Measurements from ENCODE around the gene SCYL3.

The SCYL3 gene

GRCh38 chr1:169858467-169858866 lies 35.2 kb downstream of the SCYL3 start:
- Histone ChIP-seq H3K36me3 (ENCODE audit: control insufficient read depth in 1 of 2, insufficient read depth in 2 of 2, low read length in 2 of 2) (peaks cover 37 to 83% of the 10 kb centered on the region in 2 donors), H3K9ac (ENCODE audit: low read depth in 1 of 2, low read length in 2 of 2) (no peak overlapping the region), H3K27ac (ENCODE audit: low read depth, low read length) (no peak overlapping the region), H3K27me3 (ENCODE audit: control insufficient read depth in 1 of 2, insufficient read depth in 2 of 2, low read length in 2 of 2) (no peaks in the 10 kb centered on the region), H3K9me3 (ENCODE audit: control insufficient read depth in 1 of 2, low read length in 2 of 2) (no peaks in the 10 kb centered on the region), H3K4me1 (ENCODE audit: control insufficient read depth in 1 of 2, insufficient read depth in 2 of 2, low read length in 2 of 2) (no peaks in the 10 kb centered on the region), H3K4me3 (ENCODE audit: low read depth in 1 of 2, low read length in 2 of 2) (no peak overlapping the region)

- Histone ChIP-seq H3K27ac (ENCODE audit: low read depth, low read length) (no peak overlapping the region), H3K27me3 (ENCODE audit: control insufficient read depth in 1 of 2, insufficient read depth in 2 of 2, low read length in 2 of 2) (no peaks in the 10 kb centered on the region), H3K36me3 (ENCODE audit: control insufficient read depth in 1 of 2, insufficient read depth in 2 of 2, low read length in 2 of 2) (peaks cover 40 to 80% of the 10 kb centered on the region in 2 donors)
Observed at GRCh38 chr1:169853341-169853740, 40.4 kb downstream of the SCYL3 start.

DNA sequence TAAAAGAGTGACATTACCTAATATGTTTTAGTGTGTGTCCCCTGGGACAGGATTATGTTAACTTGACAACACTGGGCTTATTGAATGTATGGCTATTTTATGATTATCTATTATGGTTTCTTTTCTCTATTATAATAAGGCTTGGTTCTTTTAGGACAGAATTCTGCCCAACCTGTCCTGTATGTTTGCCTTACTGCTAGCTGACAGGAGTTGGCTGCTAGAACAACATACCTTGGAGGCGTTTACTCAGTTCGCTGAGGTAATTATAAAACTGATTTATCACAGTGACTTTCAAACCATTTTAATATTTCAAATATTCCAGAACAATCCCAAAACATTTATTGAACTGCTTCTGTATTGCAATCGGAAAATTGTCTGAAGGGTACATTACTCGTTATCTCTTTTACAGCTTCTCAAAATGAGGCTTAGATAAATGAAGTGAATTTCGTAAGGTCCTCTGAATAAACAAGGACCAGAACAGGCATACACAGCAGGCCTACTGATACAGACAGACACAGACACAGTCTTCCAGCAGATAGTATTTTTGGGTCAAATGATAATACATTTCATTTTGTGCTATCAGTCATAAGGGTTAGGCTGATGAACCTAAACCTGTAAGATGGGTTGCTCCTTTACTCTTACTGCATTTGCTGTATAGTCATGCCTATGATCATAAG lies 44.2 kb downstream of the SCYL3 start:
- Histone ChIP-seq H3K4me1 (ENCODE audit: control insufficient read depth in 1 of 2, insufficient read depth in 2 of 2, low read length in 2 of 2) (no peaks in the 10 kb centered on the region), H3K27ac (ENCODE audit: low read depth, low read length) (no peak overlapping the region), H3K9ac (ENCODE audit: low read depth in 1 of 2, low read length in 2 of 2) (no peak overlapping the region), H3K4me3 (ENCODE audit: low read depth in 1 of 2, low read length in 2 of 2) (no peak overlapping the region), H3K9me3 (ENCODE audit: control insufficient read depth in 1 of 2, low read length in 2 of 2) (no peaks in the 10 kb centered on the region), H3K36me3 (ENCODE audit: control insufficient read depth in 1 of 2, insufficient read depth in 2 of 2, low read length in 2 of 2) (peaks cover 42 to 75% of the 10 kb centered on the region in 2 donors), H3K27me3 (ENCODE audit: control insufficient read depth in 1 of 2, insufficient read depth in 2 of 2, low read length in 2 of 2) (no peaks in the 10 kb centered on the region)

More at GRCh38 chr1:169853341-169853740, 40.4 kb downstream of the SCYL3 start:
- H3K4me3 ChIP-seq (ENCODE audit: low read depth in 1 of 2, low read length in 2 of 2): no peak overlapping the region
- no peaks in the 10 kb centered on the region for H3K4me1 ChIP-seq (ENCODE audit: control insufficient read depth in 1 of 2, insufficient read depth in 2 of 2, low read length in 2 of 2)
- no peaks in the 10 kb centered on the region for H3K9me3 ChIP-seq (ENCODE audit: control insufficient read depth in 1 of 2, low read length in 2 of 2)
- no peak overlapping the region for H3K9ac ChIP-seq (ENCODE audit: low read depth in 1 of 2, low read length in 2 of 2)

DNA sequence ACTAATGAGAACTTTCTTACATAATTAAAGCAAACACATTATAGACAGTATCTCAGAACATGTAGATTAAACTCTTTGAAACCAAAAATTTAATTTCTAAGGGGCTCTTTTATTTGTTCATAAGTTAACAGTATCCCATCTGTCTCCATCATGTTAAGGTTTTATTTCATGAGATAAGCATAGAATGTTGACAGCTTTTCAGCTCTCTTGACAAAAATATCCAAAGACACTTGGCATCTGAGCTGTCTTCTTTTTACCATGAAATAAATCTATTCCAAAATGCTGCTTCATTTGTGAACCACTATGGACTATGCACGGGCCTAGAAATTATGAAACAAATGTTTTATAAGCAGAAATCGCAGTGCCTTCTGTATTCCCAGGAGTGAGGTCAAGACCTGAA lies 45.2 kb downstream of the SCYL3 start:
- H3K4me1 ChIP-seq (ENCODE audit: control insufficient read depth in 1 of 2, insufficient read depth in 2 of 2, low read length in 2 of 2): no peaks in the 10 kb centered on the region
- no peaks in the 10 kb centered on the region for H3K27me3 ChIP-seq (ENCODE audit: control insufficient read depth in 1 of 2, insufficient read depth in 2 of 2, low read length in 2 of 2)
- no peaks in the 10 kb centered on the region for H3K9me3 ChIP-seq (ENCODE audit: control insufficient read depth in 1 of 2, low read length in 2 of 2)
- H3K4me3 ChIP-seq (ENCODE audit: low read depth in 1 of 2, low read length in 2 of 2): no peak overlapping the region
- H3K27ac ChIP-seq (ENCODE audit: low read depth, low read length): no peak overlapping the region
- peaks cover 43 to 64% of the 10 kb centered on the region in 2 donors for H3K36me3 ChIP-seq (ENCODE audit: control insufficient read depth in 1 of 2, insufficient read depth in 2 of 2, low read length in 2 of 2)
- no peak overlapping the region for H3K9ac ChIP-seq (ENCODE audit: low read depth in 1 of 2, low read length in 2 of 2)

GRCh38 chr1:169844941-169845608 lies 48.6 kb downstream of the SCYL3 start:
- Histone ChIP-seq H3K36me3 (ENCODE audit: control insufficient read depth in 1 of 2, insufficient read depth in 2 of 2, low read length in 2 of 2) (peaks cover 33 to 41% of the 10 kb centered on the region in 2 donors), H3K27me3 (ENCODE audit: control insufficient read depth in 1 of 2, insufficient read depth in 2 of 2, low read length in 2 of 2) (no peaks in the 10 kb centered on the region)

DNA sequence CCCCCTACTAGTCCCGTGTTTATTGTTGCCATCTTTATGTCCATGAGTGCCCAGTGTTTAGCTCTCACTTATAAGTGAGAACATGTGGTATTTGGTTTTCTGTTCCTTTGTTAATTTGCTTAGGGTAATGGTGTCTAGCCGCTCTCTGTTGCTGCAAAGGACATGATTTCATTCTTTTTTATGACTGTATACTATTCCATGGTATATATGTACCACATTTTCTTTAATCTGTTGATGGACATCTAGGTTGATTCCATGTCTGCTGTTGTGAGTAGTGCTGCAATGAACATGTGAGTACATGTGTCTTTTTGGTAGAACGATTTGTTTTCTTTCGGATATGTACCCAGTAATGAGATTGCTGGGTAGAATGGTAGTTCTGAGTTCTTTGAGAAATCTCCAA lies 54.8 kb downstream of the SCYL3 start:
- Histone ChIP-seq H3K27me3 (ENCODE audit: control insufficient read depth in 1 of 2, insufficient read depth in 2 of 2, low read length in 2 of 2) (no peaks in the 10 kb centered on the region), H3K27ac (ENCODE audit: low read depth, low read length) (no peak overlapping the region), H3K4me3 (ENCODE audit: low read depth in 1 of 2, low read length in 2 of 2) (no peak overlapping the region), H3K4me1 (ENCODE audit: control insufficient read depth in 1 of 2, insufficient read depth in 2 of 2, low read length in 2 of 2) (no peaks in the 10 kb centered on the region), H3K9ac (ENCODE audit: low read depth in 1 of 2, low read length in 2 of 2) (no peak overlapping the region), H3K9me3 (ENCODE audit: control insufficient read depth in 1 of 2, low read length in 2 of 2) (peaks cover 3 to 12% of the 10 kb centered on the region in 2 donors), H3K36me3 (ENCODE audit: control insufficient read depth in 1 of 2, insufficient read depth in 2 of 2, low read length in 2 of 2) (peaks cover 8 to 16% of the 10 kb centered on the region in 2 donors)

More at GRCh38 chr1:169844941-169845608, 48.6 kb downstream of the SCYL3 start:
- no peak overlapping the region for H3K9ac ChIP-seq (ENCODE audit: low read depth in 1 of 2, low read length in 2 of 2)
- no peak overlapping the region for H3K27ac ChIP-seq (ENCODE audit: low read depth, low read length)
- no peaks in the 10 kb centered on the region for H3K9me3 ChIP-seq (ENCODE audit: control insufficient read depth in 1 of 2, low read length in 2 of 2)
- no peak overlapping the region for H3K4me3 ChIP-seq (ENCODE audit: low read depth in 1 of 2, low read length in 2 of 2)
- H3K4me1 ChIP-seq (ENCODE audit: control insufficient read depth in 1 of 2, insufficient read depth in 2 of 2, low read length in 2 of 2): no peaks in the 10 kb centered on the region

GRCh38 chr1:169836198-169836597 lies 57.5 kb downstream of the SCYL3 start:
- H3K9ac ChIP-seq (ENCODE audit: low read depth in 1 of 2, low read length in 2 of 2): no peak overlapping the region
- H3K27me3 ChIP-seq (ENCODE audit: control insufficient read depth in 1 of 2, insufficient read depth in 2 of 2, low read length in 2 of 2): no peaks in the 10 kb centered on the region
- no peak overlapping the region for H3K4me3 ChIP-seq (ENCODE audit: low read depth in 1 of 2, low read length in 2 of 2)
- H3K4me1 ChIP-seq (ENCODE audit: control insufficient read depth in 1 of 2, insufficient read depth in 2 of 2, low read length in 2 of 2): no peaks in the 10 kb centered on the region
- H3K36me3 ChIP-seq (ENCODE audit: control insufficient read depth in 1 of 2, insufficient read depth in 2 of 2, low read length in 2 of 2): peaks cover 0 to 21% of the 10 kb centered on the region in 2 donors
- no peak overlapping the region for H3K27ac ChIP-seq (ENCODE audit: low read depth, low read length)
- peaks cover 3 to 12% of the 10 kb centered on the region in 2 donors for H3K9me3 ChIP-seq (ENCODE audit: control insufficient read depth in 1 of 2, low read length in 2 of 2)

DNA sequence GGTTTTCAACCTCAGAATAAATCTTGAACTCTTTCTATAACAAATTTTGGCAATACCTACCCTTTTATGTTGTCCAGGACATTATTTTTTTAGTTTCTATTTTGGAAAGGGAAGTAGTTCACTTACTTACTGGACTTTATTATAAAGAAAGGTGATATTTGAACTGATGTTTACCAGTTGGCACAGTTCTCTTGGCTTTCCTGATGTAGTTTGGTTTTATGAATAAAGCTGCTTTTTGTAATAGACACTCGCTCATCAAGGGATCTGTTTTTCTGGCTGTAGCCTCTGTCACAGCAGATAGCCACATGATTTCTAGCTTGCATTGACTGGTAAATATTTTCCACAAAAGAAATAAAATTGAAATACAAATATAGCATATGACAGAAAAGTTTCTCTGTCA lies 58.0 kb downstream of the SCYL3 start:
- Histone ChIP-seq H3K36me3 (ENCODE audit: control insufficient read depth in 1 of 2, insufficient read depth in 2 of 2, low read length in 2 of 2) (peaks cover 0 to 22% of the 10 kb centered on the region in 2 donors), H3K27me3 (ENCODE audit: control insufficient read depth in 1 of 2, insufficient read depth in 2 of 2, low read length in 2 of 2) (no peaks in the 10 kb centered on the region), H3K4me1 (ENCODE audit: control insufficient read depth in 1 of 2, insufficient read depth in 2 of 2, low read length in 2 of 2) (no peaks in the 10 kb centered on the region), H3K9ac (ENCODE audit: low read depth in 1 of 2, low read length in 2 of 2) (no peak overlapping the region), H3K9me3 (ENCODE audit: control insufficient read depth in 1 of 2, low read length in 2 of 2) (peaks cover 3 to 12% of the 10 kb centered on the region in 2 donors), H3K4me3 (ENCODE audit: low read depth in 1 of 2, low read length in 2 of 2) (no peak overlapping the region), H3K27ac (ENCODE audit: low read depth, low read length) (no peak overlapping the region)

DNA sequence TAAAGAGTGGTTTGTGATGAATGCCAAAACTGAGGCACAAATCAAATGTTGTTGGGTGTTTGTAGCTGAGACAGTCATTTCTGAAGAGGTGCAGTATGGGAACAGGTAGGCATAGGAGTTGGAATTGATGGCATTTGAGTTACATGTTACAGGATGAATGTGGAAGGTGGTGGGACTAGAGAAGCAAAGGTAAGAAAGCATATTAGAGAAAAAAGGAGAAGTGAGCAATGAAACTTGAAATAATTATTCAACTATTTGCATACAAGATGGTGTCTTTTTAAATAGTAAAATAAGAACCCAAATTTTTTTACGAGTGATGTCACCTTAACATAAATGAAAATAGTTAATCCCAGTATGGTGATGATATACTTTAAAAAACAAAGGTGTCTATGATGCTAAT lies 58.8 kb downstream of the SCYL3 start:
- Histone ChIP-seq H3K4me1 (ENCODE audit: control insufficient read depth in 1 of 2, insufficient read depth in 2 of 2, low read length in 2 of 2) (no peaks in the 10 kb centered on the region), H3K36me3 (ENCODE audit: control insufficient read depth in 1 of 2, insufficient read depth in 2 of 2, low read length in 2 of 2) (peaks cover 0 to 22% of the 10 kb centered on the region in 2 donors), H3K27ac (ENCODE audit: low read depth, low read length) (no peak overlapping the region)

GRCh38 chr1:169833179-169833901 lies 60.4 kb downstream of the SCYL3 start:
- H3K9me3 ChIP-seq (ENCODE audit: control insufficient read depth in 1 of 2, low read length in 2 of 2): no peaks in the 10 kb centered on the region
- H3K9ac ChIP-seq (ENCODE audit: low read depth in 1 of 2, low read length in 2 of 2): no peak overlapping the region
- no peaks in the 10 kb centered on the region for H3K27me3 ChIP-seq (ENCODE audit: control insufficient read depth in 1 of 2, insufficient read depth in 2 of 2, low read length in 2 of 2)
- H3K4me1 ChIP-seq (ENCODE audit: control insufficient read depth in 1 of 2, insufficient read depth in 2 of 2, low read length in 2 of 2): no peaks in the 10 kb centered on the region
- H3K4me3 ChIP-seq (ENCODE audit: low read depth in 1 of 2, low read length in 2 of 2): no peak overlapping the region
- peaks cover 0 to 14% of the 10 kb centered on the region in 2 donors for H3K36me3 ChIP-seq (ENCODE audit: control insufficient read depth in 1 of 2, insufficient read depth in 2 of 2, low read length in 2 of 2)
- H3K27ac ChIP-seq (ENCODE audit: low read depth, low read length): no peak overlapping the region

More for the DNA sequence above, 58.8 kb downstream of the SCYL3 start:
- H3K4me3 ChIP-seq (ENCODE audit: low read depth in 1 of 2, low read length in 2 of 2): no peak overlapping the region
- peaks cover 3 to 11% of the 10 kb centered on the region in 2 donors for H3K9me3 ChIP-seq (ENCODE audit: control insufficient read depth in 1 of 2, low read length in 2 of 2)
- no peaks in the 10 kb centered on the region for H3K27me3 ChIP-seq (ENCODE audit: control insufficient read depth in 1 of 2, insufficient read depth in 2 of 2, low read length in 2 of 2)
- H3K9ac ChIP-seq (ENCODE audit: low read depth in 1 of 2, low read length in 2 of 2): no peak overlapping the region

All from duodenal mucosa (tissue), 2 donors.